Stimulated activated CD8-positive, alpha-beta memory T cell treated with anti-CD3 and anti-CD28 coated beads, Interleukin-4, amount 100 ng/mL, for 48 hours (primary cell): Measurements from ENCODE around the gene RABEP2.
"Not testable (repeated sequence)": the region's sequence is repeated elsewhere in the genome, so short reads cannot be mapped to it uniquely, and the experiment has no call there.

Experiments used
- DNase-seq: peaks from one replicate; pipeline ENCODE4 v3.0.0-alpha.2; 2020

Gene RABEP2

DNA sequence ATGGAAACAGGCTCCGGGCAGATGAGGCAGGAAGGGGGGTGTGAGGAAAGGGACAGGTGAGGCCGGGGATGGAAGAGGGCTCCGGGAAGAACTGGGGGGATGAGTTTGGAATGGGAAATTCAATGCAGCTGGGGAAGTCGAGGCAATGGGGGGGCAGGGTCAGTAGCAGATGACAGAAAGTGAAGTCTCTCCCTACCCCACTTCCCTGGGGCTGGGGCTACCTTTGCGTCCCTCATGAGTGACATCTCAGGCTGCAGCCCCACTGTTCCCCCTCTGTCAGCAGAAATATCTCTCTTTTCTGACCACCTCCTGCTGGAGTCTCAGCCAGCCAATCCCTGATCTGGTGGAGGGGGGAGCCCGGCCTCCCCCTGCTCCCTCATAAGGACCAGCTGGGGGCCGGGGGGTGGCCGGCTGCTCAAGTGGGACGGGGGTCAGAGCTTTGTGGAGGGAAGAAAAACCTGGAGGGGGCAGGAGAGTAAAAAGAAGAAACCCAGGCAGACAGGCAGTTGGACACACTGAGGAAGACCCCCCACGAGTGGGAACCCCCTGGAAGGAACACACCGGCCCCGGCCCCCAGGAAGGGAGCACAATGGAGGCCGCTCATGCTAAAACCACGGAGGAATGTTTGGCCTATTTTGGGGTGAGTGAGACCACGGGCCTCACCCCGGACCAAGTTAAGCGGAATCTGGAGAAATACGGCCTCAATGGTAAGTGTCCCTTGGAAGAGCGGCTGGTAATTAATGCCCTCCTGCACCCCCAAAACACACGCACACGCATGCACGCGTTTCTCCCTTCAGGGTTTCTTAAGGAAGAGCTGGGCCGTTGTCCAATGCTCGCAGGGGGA is 46.7 kb downstream of the RABEP2 start, which contains the start of gene ATP2A1:
TSS of gene ATP2A1 (plus strand) at position 406 of the 844 bp plus-strand sequence. CDS start at position 590, 184 bp downstream.
- DNase-seq, result no peak

DNA sequence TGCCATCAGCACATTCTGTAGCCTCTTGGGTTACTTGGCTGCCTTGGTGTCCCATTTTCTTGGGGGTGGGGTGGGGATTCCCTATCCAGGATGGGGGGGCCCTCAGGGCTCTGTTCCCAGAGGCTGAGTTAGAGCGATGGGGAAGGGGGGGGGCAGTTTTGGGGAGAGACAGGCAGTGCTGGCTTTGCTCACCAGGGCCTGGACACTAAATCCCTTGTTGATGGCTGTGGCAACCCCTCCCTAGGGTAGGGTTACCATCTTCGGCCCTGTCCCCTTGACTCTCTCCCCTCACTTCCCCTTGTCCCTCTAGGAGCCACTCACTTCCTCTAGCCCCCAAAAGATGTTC is 47.4 kb downstream of the RABEP2 start:
- DNase-seq, result no peak

DNA sequence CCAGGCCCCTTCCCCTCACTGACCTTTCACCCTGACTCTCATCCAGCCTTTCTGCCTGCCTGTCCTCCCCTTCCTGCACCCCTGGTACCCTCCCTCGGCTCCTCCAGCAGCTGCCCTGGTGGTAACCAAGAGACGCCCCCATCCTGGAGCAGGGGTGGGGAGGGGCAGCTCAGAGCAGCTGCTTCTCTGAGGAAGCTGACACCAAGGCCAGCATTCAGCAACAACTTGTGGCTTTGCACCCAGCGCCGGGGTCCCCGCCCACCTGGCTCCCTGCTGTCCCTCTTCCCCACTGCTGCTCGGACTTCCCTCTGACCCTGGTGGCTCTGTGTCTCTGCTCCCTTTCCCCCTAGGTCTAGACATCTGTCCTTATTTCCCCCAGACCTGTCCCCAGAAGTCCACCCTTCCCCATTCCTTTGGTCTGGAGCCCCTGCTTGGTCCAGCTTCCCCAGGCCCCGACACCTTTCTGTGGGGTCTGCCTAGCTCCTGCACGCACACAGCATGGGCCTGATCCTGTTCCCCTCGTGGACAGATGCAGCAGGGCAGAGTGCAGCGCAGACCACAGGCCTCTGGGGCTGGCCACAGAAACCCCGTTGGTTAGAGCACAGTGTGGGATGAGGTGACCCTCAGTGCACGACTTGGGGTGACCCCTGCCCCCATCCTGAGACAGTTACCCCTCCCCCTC is 47.9 kb downstream of the RABEP2 start:
- no peak for DNase-seq

- no peak for DNase-seq
Observed at GRCh38 chr16:28876019-28876659, 48.9 kb downstream of the RABEP2 start.

- DNase-seq, result no peak
Observed at GRCh38 chr16:28875134-28876018, 49.7 kb downstream of the RABEP2 start.

GRCh38 chr16:28874406-28874805 is 50.6 kb downstream of the RABEP2 start:
- no peak for DNase-seq

DNA sequence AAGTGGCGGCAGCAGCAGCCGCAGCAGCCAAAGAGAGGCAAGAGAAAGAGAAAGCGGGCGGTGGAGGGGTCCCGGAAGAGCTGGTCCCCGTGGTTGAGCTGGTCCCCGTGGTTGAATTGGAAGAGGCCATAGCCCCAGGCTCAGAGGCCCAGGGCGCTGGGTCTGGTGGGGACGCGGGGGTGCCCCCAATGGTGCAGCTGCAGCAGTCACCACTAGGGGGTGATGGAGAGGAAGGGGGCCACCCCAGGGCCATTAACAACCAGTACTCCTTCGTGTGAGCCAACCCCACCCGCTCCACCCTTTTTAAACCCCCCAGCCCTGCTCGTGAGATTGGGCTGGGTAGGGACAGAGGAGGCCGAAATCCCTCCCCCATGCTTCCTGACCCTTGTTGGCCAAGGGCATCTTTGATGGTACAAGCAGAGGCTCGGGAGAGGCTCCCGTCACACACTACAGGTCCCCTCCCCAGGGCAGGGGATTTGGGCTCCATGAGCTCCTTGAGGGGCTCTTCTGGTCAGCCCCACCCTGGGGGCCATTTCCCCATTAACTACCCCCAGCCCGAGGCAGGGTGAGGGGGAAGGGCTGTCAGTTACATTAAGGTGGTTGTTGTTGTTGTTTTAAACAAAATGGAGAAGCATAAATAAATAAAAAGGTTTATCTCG is 51.4 kb downstream of the RABEP2 start:
- peak; percentile 78 for DNase-seq

DNA sequence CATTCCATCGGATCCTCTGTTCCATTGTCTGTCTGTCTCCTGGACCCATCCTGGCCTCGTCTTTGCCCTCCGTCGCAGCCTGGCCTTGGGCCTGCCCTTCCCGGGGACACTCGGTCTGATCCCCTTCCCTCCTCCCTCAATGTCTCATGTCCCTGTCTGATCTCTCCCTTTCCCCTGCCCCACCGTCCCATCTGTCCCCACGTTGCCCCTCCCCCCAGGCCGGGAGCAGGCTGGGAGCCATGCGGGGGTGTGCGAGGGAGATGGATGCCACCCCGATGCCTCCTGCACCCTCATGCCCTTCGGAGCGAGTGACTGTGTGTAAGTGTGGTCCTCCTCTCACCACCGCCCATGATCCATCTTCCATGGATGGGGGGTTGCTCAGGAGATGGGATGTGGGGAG is 52.1 kb downstream of the RABEP2 start:
- no peak for DNase-seq

DNA sequence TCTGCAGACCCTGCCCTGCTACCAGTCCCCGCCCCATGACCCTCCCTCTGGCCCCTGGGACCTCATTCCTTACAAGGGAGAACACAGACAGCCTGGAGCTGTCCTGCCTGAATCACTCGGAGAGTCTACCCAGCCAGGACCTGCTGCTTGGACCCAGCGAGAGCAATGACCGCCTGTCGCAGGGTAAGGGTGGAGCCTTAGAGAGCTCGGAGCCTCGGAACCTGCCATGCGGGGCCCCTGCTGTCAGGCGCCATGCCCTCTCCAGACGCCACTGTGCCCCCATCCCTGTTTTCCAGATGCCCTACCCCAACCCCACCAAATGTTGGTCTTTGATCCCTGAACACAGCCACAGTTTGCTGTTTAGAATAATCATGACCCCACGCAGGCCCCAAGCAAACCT is 55.8 kb downstream of the RABEP2 start:
- no peak for DNase-seq

GRCh38 chr16:28867646-28868045 is 57.4 kb downstream of the RABEP2 start:
- DNase-seq, result not testable (repeated sequence)

DNA sequence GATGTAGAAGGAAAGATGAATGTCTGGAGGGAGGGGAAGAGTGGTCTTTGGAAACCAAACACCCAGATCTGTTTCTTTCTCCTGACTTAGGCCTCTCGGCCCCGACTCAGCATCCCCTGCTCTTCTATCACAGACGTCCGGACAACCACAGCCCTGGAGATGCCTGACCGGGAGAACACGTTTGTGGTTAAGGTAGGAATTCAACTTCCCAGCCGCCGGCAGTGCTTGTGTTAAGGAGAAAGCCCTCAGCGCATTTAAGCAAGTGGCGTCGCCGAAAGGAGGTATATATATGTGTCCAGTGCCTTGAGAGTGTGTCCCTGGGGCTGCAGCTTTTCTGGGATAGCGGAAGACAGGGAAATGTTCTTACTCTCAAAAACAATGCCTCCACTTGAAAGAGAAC is 57.8 kb downstream of the RABEP2 start:
- DNase-seq, result no peak

DNA sequence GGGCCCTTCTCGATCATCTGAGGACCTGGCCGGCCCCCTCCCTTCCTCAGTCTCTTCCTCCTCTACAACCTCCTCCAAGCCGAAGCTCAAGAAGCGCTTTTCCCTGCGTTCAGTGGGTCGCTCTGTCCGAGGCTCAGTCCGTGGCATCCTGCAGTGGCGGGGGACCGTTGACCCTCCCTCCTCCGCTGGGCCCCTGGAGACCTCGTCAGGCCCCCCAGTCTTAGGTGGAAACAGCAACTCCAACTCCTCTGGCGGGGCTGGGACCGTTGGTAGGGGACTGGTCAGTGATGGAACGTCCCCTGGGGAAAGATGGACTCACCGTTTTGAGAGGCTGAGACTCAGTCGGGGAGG is 58.6 kb downstream of the RABEP2 start:
- no peak for DNase-seq

- DNase-seq, result no peak
Observed at GRCh38 chr16:28865722-28866453, 59.1 kb downstream of the RABEP2 start.

DNA sequence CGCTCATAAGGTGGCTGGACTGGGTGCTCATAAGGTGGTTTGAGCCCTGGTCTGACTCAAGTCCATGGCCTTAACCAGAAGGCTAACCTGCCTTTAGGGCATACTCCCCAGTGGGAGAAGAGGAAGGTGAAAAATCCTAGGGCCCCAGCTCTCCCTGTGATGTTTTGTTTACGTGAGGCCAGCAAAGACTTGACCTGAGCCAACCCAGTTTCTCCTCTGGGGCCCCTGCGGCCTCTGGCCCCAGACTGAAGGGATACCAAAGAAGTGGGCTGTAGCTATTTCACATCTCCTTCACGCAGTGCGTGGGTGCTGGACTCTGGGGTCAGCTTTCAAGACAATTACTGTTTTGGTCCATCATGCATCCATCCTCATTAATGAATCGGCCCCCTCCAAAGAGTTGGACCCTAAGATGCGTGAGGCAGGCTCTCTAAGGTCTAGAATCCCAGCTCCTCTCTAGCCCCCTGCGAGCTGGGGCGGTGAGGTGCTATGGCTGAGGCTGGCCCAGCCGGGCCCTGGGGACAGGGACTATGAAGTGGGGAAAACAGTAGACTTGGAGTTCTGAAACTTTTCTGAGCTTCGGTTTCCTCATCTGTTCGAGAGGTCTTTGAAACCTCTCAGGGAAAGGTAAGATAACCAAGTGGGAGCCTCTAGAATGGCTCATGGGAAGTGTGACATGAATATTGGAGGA is 59.9 kb downstream of the RABEP2 start:
- no peak for DNase-seq

- no peak for DNase-seq
Observed at GRCh38 chr16:28863929-28864793, 60.9 kb downstream of the RABEP2 start.

DNA sequence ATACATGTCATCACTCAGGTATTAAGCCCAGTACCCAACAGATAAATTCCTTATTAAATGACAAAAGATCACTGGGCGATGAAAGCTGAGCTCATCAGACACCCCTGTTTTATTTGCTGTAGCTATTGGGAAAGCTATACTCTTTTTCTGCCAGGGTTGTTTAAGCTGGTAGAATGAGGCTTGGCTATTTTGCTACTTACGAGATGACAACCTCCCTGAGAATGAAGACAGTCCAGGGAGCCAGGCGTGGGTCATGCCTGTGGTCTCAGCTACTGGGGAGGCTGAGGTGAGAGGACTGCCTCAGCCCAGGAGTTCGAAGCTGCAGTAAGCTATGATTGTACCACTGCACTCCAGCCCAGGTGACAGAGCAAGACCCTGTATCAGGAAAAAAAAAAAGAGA is 65.7 kb downstream of the RABEP2 start:
- no peak for DNase-seq

DNA sequence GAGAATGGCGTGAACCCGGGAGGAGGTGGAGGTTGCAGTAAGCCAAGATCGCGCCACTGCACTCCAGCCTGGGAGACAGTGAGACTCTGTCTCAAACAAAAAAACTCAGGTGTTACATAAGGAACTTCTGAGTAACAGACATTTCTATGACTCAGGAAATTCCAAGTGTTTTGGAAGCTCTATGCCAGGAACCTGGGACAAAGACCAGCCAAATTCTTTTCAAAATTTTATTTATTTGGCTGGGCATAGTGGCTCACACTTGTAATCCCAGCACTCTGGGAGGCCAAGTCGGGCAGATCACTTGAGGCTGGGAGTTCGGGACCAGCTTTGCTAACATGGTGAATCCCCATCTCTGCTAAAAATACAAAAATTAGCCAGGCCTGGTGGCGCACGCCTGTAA is 66.6 kb downstream of the RABEP2 start:
- DNase-seq, result no peak
